ENCODE measurements around the gene JOSD2. TPM values are rescaled to one million over a fixed set of nuclear protein-coding genes. Genes with fewer than 3 reads are reported as not detected.

The JOSD2 gene
- total and polyA plus RNA-seq, 8 donors, result 8.0 to 41.2 (median 14.2) TPM

GRCh38 chr19:50492303-50493052, 18.5 kb downstream of the JOSD2 start:
- FAIRE-seq (no peak), ATAC-seq (peak in 1 of 4 donors; percentile 20), DNase-seq (peak in 2 of 6 donors; percentile 22 to 49)
- H3K27me3 ChIP-seq, result no peaks in the 10 kb centered on the region
- TF ChIP-seq CTCF (IDR thresholded peaks at IDR 0.05), result no peak
- intact Hi-C loops (cut with DNase I), result no loop called here
- WGBS, 2 donors, result 22 to 39% methylated on average over 9 to 10 of the region's 12 CpGs
- H3K36me3 ChIP-seq, result no peaks in the 10 kb centered on the region
- no peak overlapping the region for H3K27ac ChIP-seq
- H3K4me3 ChIP-seq, result no peak overlapping the region
- no peaks in the 10 kb centered on the region for H3K9me3 ChIP-seq
- H3K4me1 ChIP-seq, result no peaks in the 10 kb centered on the region

- no peaks in the 10 kb centered on the region for H3K4me1 ChIP-seq
- FAIRE-seq, result no peak
- DNase-seq, result peak in 2 of 6 donors; percentile 23 to 43
- 47 to 48% methylated on average over 26 of the region's 26 CpGs for WGBS, 2 donors
- no peak overlapping the region for H3K4me3 ChIP-seq
- intact Hi-C loops (cut with DNase I), result no loop called here
- no peak for ATAC-seq
- H3K27me3 ChIP-seq, result no peaks in the 10 kb centered on the region
- no peaks in the 10 kb centered on the region for H3K36me3 ChIP-seq
- H3K9me3 ChIP-seq, result no peaks in the 10 kb centered on the region
- TF ChIP-seq CTCF (IDR thresholded peaks at IDR 0.05), result no peak
- H3K27ac ChIP-seq, result no peak overlapping the region
These were observed 20.0 kb downstream of the JOSD2 start for GRCh38 chr19:50490991-50491472.

GRCh38 chr19:50490411-50490811, 20.6 kb downstream of the JOSD2 start:
- TF ChIP-seq CTCF (IDR thresholded peaks at IDR 0.05), result no peak
- WGBS, 2 donors, result 93 to 94% methylated on average over 18 of the region's 18 CpGs
- ATAC-seq (no peak), FAIRE-seq (no peak), DNase-seq (peak in 2 of 6 donors; percentile 25 to 36)
- H3K4me3 ChIP-seq, result no peak overlapping the region
- intact Hi-C loops (cut with DNase I), result no loop called here
- no peaks in the 10 kb centered on the region for H3K9me3 ChIP-seq
- H3K36me3 ChIP-seq, result no peaks in the 10 kb centered on the region
- no peaks in the 10 kb centered on the region for H3K27me3 ChIP-seq
- no peaks in the 10 kb centered on the region for H3K4me1 ChIP-seq
- H3K27ac ChIP-seq, result no peak overlapping the region

- Histone ChIP-seq H3K36me3 (no peaks in the 10 kb centered on the region), H3K27ac (no peak overlapping the region), H3K4me1 (no peaks in the 10 kb centered on the region), H3K4me3 (no peak overlapping the region), H3K9me3 (no peaks in the 10 kb centered on the region), H3K27me3 (no peaks in the 10 kb centered on the region)
- no peak for TF ChIP-seq CTCF (IDR thresholded peaks at IDR 0.05)
- ATAC-seq (peak in 1 of 4 donors; percentile 28), DNase-seq (peak in 2 of 6 donors; percentile 45 to 50), FAIRE-seq (no peak)
- intact Hi-C loops (cut with DNase I), result no loop called here
- WGBS, 2 donors, result 70 to 71% methylated on average over 24 of the region's 24 CpGs
These were observed 21.5 kb downstream of the JOSD2 start for GRCh38 chr19:50489461-50490011.
